ENCODE results near the gene CUL1. TPM values are rescaled to one million over a fixed set of nuclear protein-coding genes. Genes with fewer than 3 reads are reported as not detected.

CUL1 gene
- total RNA-seq, result 22.9 TPM

DNA sequence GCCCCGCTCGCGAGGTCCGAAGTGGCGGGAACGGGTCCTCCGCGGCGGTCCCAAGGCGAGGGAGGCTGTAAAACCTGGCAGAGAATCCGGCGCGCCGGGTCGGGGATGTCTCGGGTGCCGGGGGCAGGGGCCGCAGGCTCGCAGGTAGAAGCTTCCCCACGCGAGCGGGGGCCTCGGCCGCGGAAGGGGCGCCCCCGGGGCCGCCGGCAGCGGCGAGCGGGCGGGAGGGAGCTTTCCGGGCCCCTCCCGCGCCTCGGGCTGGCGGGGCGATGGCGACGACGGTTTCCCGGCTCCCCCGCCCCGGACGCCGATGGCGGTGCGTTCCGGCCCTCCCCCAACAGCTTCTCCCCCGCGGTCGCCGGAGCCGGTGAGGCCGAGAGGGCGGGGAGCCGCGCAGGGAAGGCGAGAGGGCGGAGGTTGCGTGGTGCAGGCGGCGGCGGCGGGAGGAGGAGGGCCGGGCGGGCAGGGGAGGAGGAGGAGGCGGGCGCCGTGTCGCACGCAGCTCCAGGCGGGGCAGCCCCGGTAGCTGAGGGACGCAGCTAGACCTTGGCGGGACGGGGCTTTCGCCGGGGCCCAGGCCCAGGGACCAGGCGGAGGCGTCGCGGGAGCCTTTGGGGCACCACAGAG lies at the start of gene CUL1:
Gene CUL1, plus strand, starts transcription at position 507 of the 627 bp plus-strand sequence. CDS start 31,220 bp downstream, outside the sequence.
- ATAC-seq (peak; percentile 86), DNase-seq (ENCODE audit: low spot score) (peak; percentile 92)

GRCh38 chr7:148650232-148650858 lies 48.4 kb upstream of the CUL1 start:
- DNase-seq (ENCODE audit: low spot score) (no peak), ATAC-seq (no peak)

- ATAC-seq (no peak), DNase-seq (ENCODE audit: low spot score) (no peak)
Measured at GRCh38 chr7:148652773-148653172, 45.9 kb upstream of the CUL1 start.

DNA sequence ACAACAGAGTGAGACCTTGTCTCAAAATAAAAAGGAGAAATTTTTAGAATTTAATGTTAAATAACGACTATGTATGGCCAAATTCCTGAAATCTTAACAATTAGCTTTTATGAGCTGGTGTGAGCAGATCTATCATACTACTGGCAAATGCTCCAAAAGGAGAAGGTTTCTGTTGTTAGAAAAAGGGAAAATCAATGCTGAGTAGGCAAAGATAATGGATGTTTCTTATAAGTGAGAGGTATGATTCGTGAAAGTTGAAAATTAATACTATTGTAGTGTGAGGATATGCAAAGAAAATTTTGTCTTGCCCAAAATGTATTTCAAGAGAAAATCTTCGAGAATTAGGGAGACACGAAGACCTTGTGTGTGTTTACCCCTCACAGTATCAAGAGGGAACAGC lies 40.8 kb upstream of the CUL1 start:
- ATAC-seq, result no peak
- no peak for DNase-seq (ENCODE audit: low spot score)

- ATAC-seq (no peak), DNase-seq (ENCODE audit: low spot score) (no peak)
Measured at GRCh38 chr7:148661471-148661870, 37.2 kb upstream of the CUL1 start.

DNA sequence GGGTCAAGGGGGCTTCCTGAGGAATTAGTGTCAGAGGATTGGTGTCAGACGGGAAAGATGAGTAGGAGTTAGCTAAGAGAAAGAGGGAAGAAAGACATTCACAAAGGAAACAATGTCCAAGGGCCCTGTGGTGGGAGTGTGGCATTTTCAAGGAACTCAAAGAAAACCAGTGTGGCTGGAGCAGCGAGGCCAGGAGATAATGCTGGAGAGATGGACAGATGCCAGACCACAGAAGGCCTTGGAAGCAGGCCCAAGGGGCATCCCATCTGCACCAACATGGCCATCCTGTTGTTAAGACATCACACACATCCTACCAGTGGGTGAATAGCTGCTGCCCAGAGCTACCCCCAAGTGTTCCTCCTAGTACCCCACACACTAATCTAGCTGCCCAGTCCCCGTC lies 36.1 kb upstream of the CUL1 start:
- ATAC-seq, result no peak
- DNase-seq (ENCODE audit: low spot score), result no peak

GRCh38 chr7:148664324-148664723 lies 34.4 kb upstream of the CUL1 start:
- no peak for DNase-seq (ENCODE audit: low spot score)
- no peak for ATAC-seq

- DNase-seq (ENCODE audit: low spot score) (no peak), ATAC-seq (no peak)
Measured at GRCh38 chr7:148665221-148665620, 33.5 kb upstream of the CUL1 start.

DNA sequence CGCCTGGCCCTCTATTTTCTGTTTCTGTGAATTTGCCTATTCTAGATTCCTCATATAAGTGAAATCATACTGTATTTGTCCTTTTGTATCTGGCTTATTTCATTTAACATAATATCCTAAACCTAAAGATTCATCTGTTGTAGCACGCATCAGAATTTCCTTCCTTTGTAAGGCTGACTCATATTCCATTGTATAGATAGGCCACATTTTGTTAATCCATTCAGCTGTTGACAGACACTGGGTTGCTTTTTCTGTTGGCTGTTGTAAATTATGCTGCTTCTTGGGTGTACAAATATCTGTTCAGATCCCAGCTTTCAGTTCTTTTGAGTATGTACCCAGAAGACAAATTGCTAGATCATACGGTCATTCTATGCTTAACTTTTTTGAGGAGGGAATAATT lies 28.8 kb upstream of the CUL1 start:
- ATAC-seq (no peak), DNase-seq (ENCODE audit: low spot score) (no peak)

- ATAC-seq (no peak), DNase-seq (ENCODE audit: low spot score) (no peak)
Measured at GRCh38 chr7:148670374-148670773, 28.3 kb upstream of the CUL1 start.

DNA sequence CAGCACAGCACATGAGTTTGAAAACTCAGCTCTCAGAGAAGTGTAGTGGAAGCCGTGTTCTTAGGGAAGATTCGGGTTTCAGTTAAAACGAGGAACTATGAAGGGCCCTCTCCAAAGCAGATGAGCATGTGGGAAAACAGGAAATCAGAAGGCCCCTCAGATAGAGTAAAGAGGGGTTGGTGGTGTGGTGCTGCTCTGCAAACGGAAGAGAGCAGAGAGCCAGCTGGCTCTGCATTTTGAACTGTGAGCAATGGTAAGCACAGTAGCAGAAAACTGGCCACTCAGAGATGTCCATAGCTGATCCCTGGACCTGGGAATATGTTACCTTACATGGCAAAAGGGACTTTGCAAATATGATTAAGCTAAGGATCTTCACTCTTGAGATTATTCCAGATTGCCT lies 27.9 kb upstream of the CUL1 start:
- DNase-seq (ENCODE audit: low spot score) (no peak), ATAC-seq (no peak)

GRCh38 chr7:148672041-148672440 lies 26.7 kb upstream of the CUL1 start:
- ATAC-seq (no peak), DNase-seq (ENCODE audit: low spot score) (no peak)

GRCh38 chr7:148674689-148675088 lies 24.0 kb upstream of the CUL1 start:
- DNase-seq (ENCODE audit: low spot score) (no peak), ATAC-seq (no peak)

DNA sequence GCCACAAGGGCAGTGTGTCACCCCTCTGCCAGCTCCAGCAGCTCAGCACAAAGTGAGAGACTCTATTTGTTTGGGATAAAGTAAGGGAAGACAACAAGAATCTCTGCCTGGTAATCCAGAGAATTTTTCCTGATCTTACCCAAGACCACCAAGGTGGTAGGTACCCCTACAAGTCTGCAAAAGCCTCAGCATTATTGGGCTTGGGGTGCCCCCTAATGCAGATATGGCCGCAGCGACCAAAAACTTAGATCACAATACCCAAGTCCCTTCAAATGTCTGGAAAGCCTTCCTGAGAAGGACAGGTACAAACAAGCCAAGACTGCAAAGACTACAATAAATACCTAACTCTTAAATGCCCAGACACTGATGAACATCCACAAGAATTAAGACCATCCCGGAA lies 22.4 kb upstream of the CUL1 start:
- ATAC-seq, result no peak
- no peak for DNase-seq (ENCODE audit: low spot score)

- no peak for ATAC-seq
- no peak for DNase-seq (ENCODE audit: low spot score)
Measured at GRCh38 chr7:148681821-148682220, 16.9 kb upstream of the CUL1 start.

- ATAC-seq (no peak), DNase-seq (ENCODE audit: low spot score) (no peak)
Measured at GRCh38 chr7:148684289-148684830, 14.3 kb upstream of the CUL1 start.

- no peak for DNase-seq (ENCODE audit: low spot score)
- ATAC-seq, result no peak
Measured at GRCh38 chr7:148686312-148686937, 12.3 kb upstream of the CUL1 start.

DNA sequence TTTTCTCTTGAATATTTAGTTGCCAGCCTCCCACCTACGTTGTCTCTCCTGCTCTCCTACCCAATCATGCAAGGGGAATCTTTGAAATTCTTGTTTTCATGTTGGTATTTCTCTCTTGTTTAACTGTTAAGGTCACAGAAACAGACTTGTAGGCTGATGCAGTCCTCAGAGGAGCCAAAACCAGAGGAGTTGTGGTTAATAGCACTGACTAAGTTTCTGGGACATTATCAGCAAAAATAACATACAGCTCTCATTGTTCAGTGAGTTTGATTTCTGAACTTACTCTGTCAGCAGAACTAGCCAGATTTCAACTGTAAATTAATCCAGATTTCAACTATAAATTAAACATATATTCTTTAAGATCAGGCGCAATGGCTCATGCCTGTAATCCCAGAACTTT lies 11.1 kb upstream of the CUL1 start:
- ATAC-seq (no peak), DNase-seq (ENCODE audit: low spot score) (no peak)

DNA sequence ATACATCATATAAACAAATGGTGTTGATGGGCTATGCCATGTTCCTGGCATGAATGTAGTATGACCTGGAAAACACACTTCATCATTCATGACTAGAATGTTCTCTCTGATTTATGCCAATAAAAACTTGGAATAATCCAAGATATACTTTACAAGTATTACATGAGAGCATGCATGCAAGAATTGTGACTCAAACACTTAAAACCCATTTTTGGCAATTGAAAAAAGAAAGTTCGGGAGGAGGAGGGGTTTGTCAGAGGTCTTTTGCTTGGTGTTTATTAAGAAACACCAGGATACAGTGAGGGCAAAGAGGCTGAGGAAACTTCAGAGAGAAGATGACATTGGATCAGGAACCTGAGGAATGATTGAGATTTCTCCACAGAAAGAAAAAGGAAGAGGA lies 10.2 kb upstream of the CUL1 start:
- no peak for ATAC-seq
- DNase-seq (ENCODE audit: low spot score), result no peak

DNA sequence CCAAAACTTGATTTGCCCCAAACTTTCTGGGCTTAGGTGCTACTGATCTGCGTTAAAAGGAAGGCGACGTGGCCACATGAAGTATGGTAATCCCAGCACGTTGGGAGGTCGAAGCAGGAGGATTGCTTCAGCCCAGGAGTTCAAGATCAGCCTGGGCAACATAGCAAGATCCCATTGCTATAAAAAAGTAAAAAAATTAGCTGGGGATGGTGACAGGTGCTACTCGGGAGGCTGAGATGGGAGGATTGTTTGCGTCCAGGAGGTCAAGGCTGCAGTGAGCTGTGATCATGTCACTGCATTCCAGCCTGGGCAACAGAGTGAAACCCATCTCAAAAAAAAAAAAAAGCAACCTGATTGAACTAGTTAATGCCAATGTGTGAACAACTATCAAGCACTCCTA lies 5.1 kb upstream of the CUL1 start:
- no peak for DNase-seq (ENCODE audit: low spot score)
- no peak for ATAC-seq

DNA sequence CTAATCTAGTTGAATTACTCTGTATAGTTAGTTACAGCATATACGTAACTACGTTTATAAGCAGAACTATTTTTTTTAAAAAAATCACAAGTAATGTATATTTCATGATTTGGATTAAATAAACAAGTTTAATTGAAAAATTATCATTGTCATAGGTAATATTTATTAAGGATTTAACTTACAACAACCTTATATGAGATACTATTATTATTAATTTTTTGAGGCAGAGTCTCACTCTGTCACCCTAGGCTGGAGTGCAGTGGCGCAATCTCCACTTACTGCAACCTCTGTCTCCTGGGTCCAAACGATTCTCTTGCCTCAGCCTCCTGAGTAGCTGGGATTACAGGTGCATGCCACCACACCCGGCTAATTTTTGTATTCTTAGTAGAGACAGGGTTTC lies 4.1 kb upstream of the CUL1 start:
- ATAC-seq (no peak), DNase-seq (ENCODE audit: low spot score) (no peak)

DNA sequence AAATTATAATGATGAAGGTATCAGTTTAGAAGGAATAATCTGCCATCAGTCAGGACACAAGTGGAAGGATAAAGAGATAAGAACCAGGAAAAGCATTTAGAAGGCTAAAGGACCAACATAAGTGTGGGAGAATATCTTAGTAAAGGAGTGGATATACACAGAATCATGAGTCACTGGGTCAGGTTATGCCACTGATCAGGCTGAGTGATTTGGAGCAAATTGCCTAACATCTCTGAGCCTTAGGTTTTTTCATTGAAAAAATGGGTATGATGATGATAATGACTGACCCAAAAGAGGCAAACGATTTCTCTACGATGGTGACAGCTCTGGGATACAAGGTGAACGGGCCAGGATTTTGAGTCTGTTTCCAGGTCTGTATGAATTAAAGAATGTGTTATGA lies 2.8 kb upstream of the CUL1 start:
- DNase-seq (ENCODE audit: low spot score) (no peak), ATAC-seq (no peak)
